Neural progenitor cell (in vitro differentiated cells): Measurements from ENCODE around the gene ACKR3. TPM values are rescaled to one million over a fixed set of nuclear protein-coding genes. Genes with fewer than 3 reads are reported as not detected.

Source experiments
- DNase-seq: peaks from one replicate; pipeline ENCODE4 v3.0.0-alpha.2; 2016; ENCODE audit warnings: low spot score
- H2AFZ ChIP-seq: fragments of 200-600 bp; sonication (generic); replicated peaks from 2 replicates; pipeline ENCODE4 v1.6.1; 2016; ENCODE audit warnings: antibody characterized with exemption
- H3F3A ChIP-seq: fragments of 200-600 bp; sonication (generic); 2 replicates; pipeline ENCODE4 v1.6.1; 2016; ENCODE audit warnings: antibody characterized with exemption, low read depth
- H3K27ac ChIP-seq: fragments of 200-600 bp; sonication (generic); 2 replicates; pipeline ENCODE4 v1.5.1; 2016; ENCODE audit warnings: mild to moderate bottlenecking
- H3K27me3 ChIP-seq: fragments of 200-600 bp; sonication (generic); 2 replicates; pipeline ENCODE4 v1.6.1; 2016; ENCODE audit warnings: mild to moderate bottlenecking, moderate library complexity
- H3K36me3 ChIP-seq: fragments of 200-600 bp; sonication (generic); 2 replicates; pipeline ENCODE4 v1.5.1; 2016
- H3K4me1 ChIP-seq: fragments of 200-600 bp; sonication (generic); 2 replicates; pipeline ENCODE4 v1.6.1; 2016; ENCODE audit warnings: mixed run types
- H3K4me2 ChIP-seq: fragments of 200-600 bp; sonication (generic); 2 replicates; pipeline ENCODE4 v1.6.1; 2016
- H3K4me3 ChIP-seq: fragments of 200-600 bp; sonication (generic); 2 replicates; pipeline ENCODE4 v1.5.1; 2016
- H3K79me2 ChIP-seq: fragments of 200-600 bp; sonication (generic); 2 replicates; pipeline ENCODE4 v1.6.1; 2016; ENCODE audit warnings: low read depth
- H3K9ac ChIP-seq: fragments of 200-600 bp; sonication (generic); 2 replicates; pipeline ENCODE4 v1.6.1; 2016
- H3K9me3 ChIP-seq: fragments of 200-600 bp; sonication (generic); 2 replicates; pipeline ENCODE4 v1.5.1; 2016; ENCODE audit warnings: low read depth
- H4K20me1 ChIP-seq: fragments of 200-600 bp; sonication (generic); 2 replicates; pipeline ENCODE4 v1.6.1; 2016; ENCODE audit warnings: low read depth
- H3K27ac Mint-ChIP-seq: 3 replicates; pipeline ENCODE4 v1.8.0; 2021; ENCODE audit warnings: mixed read lengths
- H3K27me3 Mint-ChIP-seq: 2 replicates; pipeline ENCODE4 v1.8.0; 2022; ENCODE audit warnings: low read depth, mild to moderate bottlenecking, inconsistent platforms, moderate library complexity, mixed read lengths; ENCODE audit not compliant: insufficient read depth
- H3K36me3 Mint-ChIP-seq: 3 replicates; pipeline ENCODE4 v1.8.0; 2021; ENCODE audit warnings: mixed read lengths
- H3K4me1 Mint-ChIP-seq: 3 replicates; pipeline ENCODE4 v1.8.0; 2021; ENCODE audit warnings: mixed read lengths
- H3K4me3 Mint-ChIP-seq: 3 replicates; pipeline ENCODE4 v1.8.0; 2021; ENCODE audit warnings: mild to moderate bottlenecking, moderate library complexity, mixed read lengths
- H3K9me3 Mint-ChIP-seq: 3 replicates; pipeline ENCODE4 v1.8.0; 2020; ENCODE audit warnings: mixed read lengths
- EZH2 ChIP-seq: fragments of 200-600 bp; sonication (generic); IDR thresholded peaks from 2 replicates; pipeline ENCODE4 v1.6.1; 2017; ENCODE audit warnings: antibody characterized with exemption, mild to moderate bottlenecking, moderate library complexity
- EZH2phosphoT487 ChIP-seq: fragments of 200-600 bp; sonication (generic); IDR thresholded peaks from 2 replicates; pipeline ENCODE4 v1.6.1; 2017; ENCODE audit warnings: antibody characterized with exemption
- total RNA-seq: library from RNA; depleted of rRNA; stranded (reverse); fragments of >200 nt; gene quantifications from 2 replicates; pipeline ENCODE4 v1.2.3, GENCODE V29; 2015; ENCODE audit warnings: low replicate concordance
- TF ChIP-seq, protein P1 (sequence below): fragments of 200-600 bp; sonication (generic); IDR thresholded peaks from 2 replicates; pipeline ENCODE4 v1.5.1; 2017; ENCODE audit warnings: antibody characterized with exemption, mild to moderate bottlenecking

Gene ACKR3
- total RNA-seq, 1 donor from 2014 or later = 1.6 TPM

DNA sequence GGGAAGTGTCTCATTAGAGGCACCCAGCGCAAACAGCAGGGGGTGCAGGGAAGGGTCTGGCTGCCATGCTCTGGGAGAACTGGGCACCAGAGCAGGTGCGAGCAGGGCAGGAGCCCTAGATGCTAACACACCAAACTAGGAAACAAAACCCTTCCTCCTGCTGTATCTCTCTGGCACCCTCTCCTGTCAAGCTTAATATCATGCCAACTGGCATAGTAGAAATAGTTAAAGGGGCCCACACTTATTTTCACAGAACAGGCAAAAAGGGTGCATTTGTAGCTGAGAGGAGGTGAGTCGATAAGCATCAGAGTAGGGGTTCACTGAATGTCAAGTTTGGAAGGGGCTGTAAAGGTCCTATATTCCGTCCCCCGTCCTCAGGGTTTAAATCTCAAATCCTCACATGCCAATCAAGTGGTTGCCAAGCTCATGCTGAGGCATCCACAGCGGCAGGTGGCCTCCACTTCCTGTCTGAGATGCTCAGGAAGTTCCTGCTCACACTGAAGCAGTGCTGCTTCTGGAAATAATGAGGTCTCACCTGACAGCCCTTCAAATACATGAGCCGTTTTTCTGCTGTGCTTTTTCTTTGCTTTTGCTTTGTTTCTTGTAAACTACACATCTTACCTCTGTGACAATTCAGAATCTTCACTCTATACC is 14.9 kb upstream of the ACKR3 start:
- H3K4me3 ChIP-seq = no peak overlapping the region
- H3K4me3 Mint-ChIP-seq = no peak overlapping the region
- H3K36me3 ChIP-seq = no peaks in the 10 kb centered on the region
- H3K4me1 Mint-ChIP-seq = peaks cover 11% of the 10 kb centered on the region
- no peaks in the 10 kb centered on the region for H4K20me1 ChIP-seq
- peaks cover 5% of the 10 kb centered on the region for H3K27me3 Mint-ChIP-seq
- H3F3A ChIP-seq = peaks cover 7% of the 10 kb centered on the region
- H3K36me3 Mint-ChIP-seq = no peaks in the 10 kb centered on the region
- H3K9me3 Mint-ChIP-seq = peaks cover 15% of the 10 kb centered on the region
- no peak overlapping the region for H2AFZ ChIP-seq
- H3K9ac ChIP-seq = no peak overlapping the region
- DNase-seq = no peak
- TF ChIP-seq EZH2phosphoT487 = no peak
- TF ChIP-seq, protein P1, sequence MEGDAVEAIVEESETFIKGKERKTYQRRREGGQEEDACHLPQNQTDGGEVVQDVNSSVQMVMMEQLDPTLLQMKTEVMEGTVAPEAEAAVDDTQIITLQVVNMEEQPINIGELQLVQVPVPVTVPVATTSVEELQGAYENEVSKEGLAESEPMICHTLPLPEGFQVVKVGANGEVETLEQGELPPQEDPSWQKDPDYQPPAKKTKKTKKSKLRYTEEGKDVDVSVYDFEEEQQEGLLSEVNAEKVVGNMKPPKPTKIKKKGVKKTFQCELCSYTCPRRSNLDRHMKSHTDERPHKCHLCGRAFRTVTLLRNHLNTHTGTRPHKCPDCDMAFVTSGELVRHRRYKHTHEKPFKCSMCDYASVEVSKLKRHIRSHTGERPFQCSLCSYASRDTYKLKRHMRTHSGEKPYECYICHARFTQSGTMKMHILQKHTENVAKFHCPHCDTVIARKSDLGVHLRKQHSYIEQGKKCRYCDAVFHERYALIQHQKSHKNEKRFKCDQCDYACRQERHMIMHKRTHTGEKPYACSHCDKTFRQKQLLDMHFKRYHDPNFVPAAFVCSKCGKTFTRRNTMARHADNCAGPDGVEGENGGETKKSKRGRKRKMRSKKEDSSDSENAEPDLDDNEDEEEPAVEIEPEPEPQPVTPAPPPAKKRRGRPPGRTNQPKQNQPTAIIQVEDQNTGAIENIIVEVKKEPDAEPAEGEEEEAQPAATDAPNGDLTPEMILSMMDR = no peak
- TF ChIP-seq EZH2 = no peak
- H3K9me3 ChIP-seq = no peaks in the 10 kb centered on the region
- H3K4me2 ChIP-seq = no peak overlapping the region
- peak overlapping the region; percentile 18 for H3K27ac Mint-ChIP-seq
- H3K79me2 ChIP-seq = no peaks in the 10 kb centered on the region
- H3K4me1 ChIP-seq = peaks cover 11% of the 10 kb centered on the region
- no peaks in the 10 kb centered on the region for H3K27me3 ChIP-seq
- no peak overlapping the region for H3K27ac ChIP-seq

DNA sequence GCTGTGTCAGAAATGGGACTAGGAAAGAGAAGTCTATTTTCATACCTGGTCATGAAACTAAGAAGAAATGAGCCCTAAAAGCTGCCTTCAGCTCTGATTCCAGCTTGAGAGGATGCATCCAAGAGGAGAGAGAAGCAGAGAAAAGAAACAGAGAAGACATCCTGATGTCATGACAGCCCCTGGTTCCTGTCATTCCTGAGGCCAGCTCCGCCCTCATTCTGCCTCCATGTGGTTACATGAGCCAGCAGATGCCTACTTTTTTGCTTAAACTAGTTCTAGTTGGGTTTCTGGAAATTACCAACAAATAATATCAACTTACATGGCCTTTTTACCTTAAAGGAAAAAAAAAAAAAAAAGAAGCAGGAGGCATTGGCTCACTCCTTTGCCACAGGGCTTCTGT is 14.1 kb upstream of the ACKR3 start:
- H3K4me2 ChIP-seq = no peak overlapping the region
- H3K36me3 Mint-ChIP-seq = no peaks in the 10 kb centered on the region
- no peak overlapping the region for H3K27ac ChIP-seq
- peaks cover 7% of the 10 kb centered on the region for H3F3A ChIP-seq
- no peaks in the 10 kb centered on the region for H3K36me3 ChIP-seq
- H3K4me3 ChIP-seq = no peak overlapping the region
- no peak overlapping the region for H3K27ac Mint-ChIP-seq
- H3K4me3 Mint-ChIP-seq = no peak overlapping the region
- H3K9me3 Mint-ChIP-seq = peaks cover 17% of the 10 kb centered on the region
- H3K9me3 ChIP-seq = no peaks in the 10 kb centered on the region
- peaks cover 11% of the 10 kb centered on the region for H3K4me1 Mint-ChIP-seq
- H4K20me1 ChIP-seq = no peaks in the 10 kb centered on the region
- H3K9ac ChIP-seq = no peak overlapping the region
- no peak overlapping the region for H2AFZ ChIP-seq
- DNase-seq = no peak
- no peaks in the 10 kb centered on the region for H3K27me3 ChIP-seq
- TF ChIP-seq EZH2 = no peak
- TF ChIP-seq EZH2phosphoT487 = no peak
- TF ChIP-seq, protein P1 = no peak
- peaks cover 11% of the 10 kb centered on the region for H3K4me1 ChIP-seq
- peaks cover 5% of the 10 kb centered on the region for H3K27me3 Mint-ChIP-seq
- no peaks in the 10 kb centered on the region for H3K79me2 ChIP-seq

DNA sequence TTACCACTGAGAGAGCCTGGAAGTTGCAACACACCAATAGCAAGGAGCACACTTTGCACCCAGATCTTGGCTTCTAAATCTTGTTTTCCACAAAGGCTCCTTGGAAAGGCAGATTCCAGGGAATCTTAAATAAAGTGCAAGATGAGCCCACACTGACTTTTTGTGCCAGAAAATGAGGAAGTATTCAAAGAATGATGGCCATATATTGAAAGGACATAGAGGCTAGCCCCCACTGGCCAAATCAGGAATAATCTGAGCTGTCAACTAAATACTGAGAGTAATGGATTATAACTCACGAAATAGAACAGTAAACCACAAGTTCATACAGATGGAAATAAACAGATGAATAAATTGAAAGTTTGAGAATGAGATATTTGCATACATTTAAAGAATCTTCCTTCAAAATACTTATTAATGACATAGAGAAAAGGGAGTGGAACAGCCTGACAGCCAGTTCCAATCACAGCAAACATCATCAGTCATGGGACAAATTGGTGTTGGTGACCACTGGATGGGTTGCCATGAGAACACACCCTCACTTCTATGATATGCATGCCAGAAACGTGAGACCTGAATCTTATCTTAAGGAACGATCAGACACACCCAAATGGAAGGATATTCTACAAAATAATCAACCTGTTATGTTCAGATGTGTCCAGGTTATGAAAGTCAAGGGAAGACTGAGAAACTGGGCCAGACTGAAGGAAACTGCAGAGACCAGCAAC is 12.2 kb upstream of the ACKR3 start:
- Mint-ChIP-seq H3K27me3 (peaks cover 7% of the 10 kb centered on the region), H3K36me3 (peaks cover 2% of the 10 kb centered on the region), H3K4me3 (no peak overlapping the region), H3K9me3 (peaks cover 26% of the 10 kb centered on the region), H3K4me1 (peaks cover under 1% of the 10 kb centered on the region), H3K27ac (no peak overlapping the region)
- no peaks in the 10 kb centered on the region for H3K9me3 ChIP-seq
- H3K4me3 ChIP-seq = no peak overlapping the region
- no peaks in the 10 kb centered on the region for H3K27me3 ChIP-seq
- no peaks in the 10 kb centered on the region for H3K36me3 ChIP-seq
- no peaks in the 10 kb centered on the region for H3F3A ChIP-seq
- TF ChIP-seq, protein P1 = no peak
- TF ChIP-seq EZH2 (no peak), EZH2phosphoT487 (no peak)
- no peak overlapping the region for H3K27ac ChIP-seq
- H3K4me1 ChIP-seq = no peaks in the 10 kb centered on the region
- no peak overlapping the region for H2AFZ ChIP-seq
- no peak for DNase-seq
- H3K79me2 ChIP-seq = no peaks in the 10 kb centered on the region
- H3K4me2 ChIP-seq = no peak overlapping the region
- H3K9ac ChIP-seq = no peak overlapping the region
- H4K20me1 ChIP-seq = no peaks in the 10 kb centered on the region
